PC-3 (cell line): ENCODE results near the gene CHURC1.

Source experiments
- EZH2phosphoT487 ChIP-seq: fragments of 300-600 bp; sonication (generic); IDR thresholded peaks from 2 replicates; pipeline ENCODE4 v1.6.1; 2018; ENCODE audit warnings: mild to moderate bottlenecking, antibody characterized with exemption, low read length, borderline replicate concordance
- TF ChIP-seq, protein P1 (sequence below): fragments of 300-600 bp; sonication (generic); conservative IDR thresholded peaks from 2 replicates; pipeline ENCODE4 v1.5.1; 2017; ENCODE audit warnings: antibody characterized with exemption, low read depth, mild to moderate bottlenecking, low read length

GRCh38 chr14:64918216-64918615 lies 4.0 kb downstream of the CHURC1 start:
- TF ChIP-seq, protein P1, sequence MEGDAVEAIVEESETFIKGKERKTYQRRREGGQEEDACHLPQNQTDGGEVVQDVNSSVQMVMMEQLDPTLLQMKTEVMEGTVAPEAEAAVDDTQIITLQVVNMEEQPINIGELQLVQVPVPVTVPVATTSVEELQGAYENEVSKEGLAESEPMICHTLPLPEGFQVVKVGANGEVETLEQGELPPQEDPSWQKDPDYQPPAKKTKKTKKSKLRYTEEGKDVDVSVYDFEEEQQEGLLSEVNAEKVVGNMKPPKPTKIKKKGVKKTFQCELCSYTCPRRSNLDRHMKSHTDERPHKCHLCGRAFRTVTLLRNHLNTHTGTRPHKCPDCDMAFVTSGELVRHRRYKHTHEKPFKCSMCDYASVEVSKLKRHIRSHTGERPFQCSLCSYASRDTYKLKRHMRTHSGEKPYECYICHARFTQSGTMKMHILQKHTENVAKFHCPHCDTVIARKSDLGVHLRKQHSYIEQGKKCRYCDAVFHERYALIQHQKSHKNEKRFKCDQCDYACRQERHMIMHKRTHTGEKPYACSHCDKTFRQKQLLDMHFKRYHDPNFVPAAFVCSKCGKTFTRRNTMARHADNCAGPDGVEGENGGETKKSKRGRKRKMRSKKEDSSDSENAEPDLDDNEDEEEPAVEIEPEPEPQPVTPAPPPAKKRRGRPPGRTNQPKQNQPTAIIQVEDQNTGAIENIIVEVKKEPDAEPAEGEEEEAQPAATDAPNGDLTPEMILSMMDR: no peak
- no peak for TF ChIP-seq EZH2phosphoT487
